Adrenal gland (tissue), 12 donors: Measurements from ENCODE around the gene LY6G6F. TPM values are rescaled to one million over a fixed set of nuclear protein-coding genes. Genes with fewer than 3 reads are reported as not detected.

Experiments
- DNase-seq, 7 donors: peaks; one replicate each; pipeline ENCODE4 v3.0.0-alpha.2; 2019 to 2020
- H3K27ac ChIP-seq, 5 donors: fragments of 200-600 bp; sonication (generic) in 4 of 5; 1 replicate in 3 of 5; 2 replicates in 2 of 5; pipeline versions ENCODE4 v1.5.1 to v1.8.0; 2016 to 2020; ENCODE audit warnings: mild to moderate bottlenecking in 1 of 5
- H3K27me3 ChIP-seq: fragments of 200-600 bp; 2 replicates; pipeline ENCODE4 v1.8.0; 2021
- H3K36me3 ChIP-seq, 2 donors: fragments of 200-600 bp; replicated peaks in 1 of 2; 1 replicate in 1 of 2; 2 replicates in 1 of 2; pipeline versions ENCODE4 v1.5.1 to v1.8.0; 2018 to 2022
- H3K4me1 ChIP-seq, 2 donors: fragments of 200-600 bp; replicated peaks in 1 of 2; 1 replicate in 1 of 2; 2 replicates in 1 of 2; pipeline versions ENCODE4 v1.5.1 to v1.8.0; 2018 to 2021
- H3K4me3 ChIP-seq, 4 donors: fragments of 200-600 bp; sonication (generic) in 3 of 4; one replicate each; pipeline ENCODE4 v1.5.1; 2016 to 2018
- H3K9me3 ChIP-seq, 3 donors: fragments of 200-600 bp; sonication (generic) in 1 of 3; replicated peaks in 1 of 3; 1 replicate in 2 of 3; 2 replicates in 1 of 3; pipeline versions ENCODE4 v1.5.1 to v1.8.0; 2016 to 2021
- CTCF ChIP-seq, 6 experiments: fragments of 450-650 bp in 4 of 6; fragments of 200-600 bp in 2 of 6; sonication (generic) in 1 of 6; IDR thresholded peaks; 1 replicate in 5 of 6; 2 replicates in 1 of 6; pipeline versions ENCODE4 v1.5.1 to v1.8.0; 2016 to 2021; ENCODE audit warnings: antibody characterized with exemption in 6 of 6, mild to moderate bottlenecking in 2 of 6, moderate library complexity in 1 of 6
- POLR2A ChIP-seq, 2 donors: fragments of 450-650 bp; IDR thresholded peaks; one replicate each; pipeline ENCODE4 v1.6.1; 2017; ENCODE audit warnings: antibody characterized with exemption in 2 of 2, mild to moderate bottlenecking in 2 of 2, moderate library complexity in 1 of 2
- WGBS, 4 donors: extraction: QIAGEN DNeasy Blood & Tissue Kit in 2 of 4; methylation state at CpG; one replicate each; pipeline versions ENCODE4 v1.1.5 to v1.1.7; 2013 to 2017; 5-methylcytosine and 5-hydroxymethylcytosine counted together
- intact Hi-C, 2 donors: fragments of 100-400 bp; cut with DNase I; formaldehyde crosslinking; loops; one replicate each; pipeline versions ENCODE4 v1.14.1 to v1.15.0; 2022 to 2023
- polyA plus RNA-seq, 3 donors: library from polyadenylated mRNA; stranded (reverse); fragments of 200-250 nt in 2 of 3; fragments of 350-450 nt in 1 of 3; fragmentation: Illumina TruSeq in 1 of 3; extraction: RNeasy Lipid Tissue Mini Kit (QIAGEN cat#74804) in 1 of 3; gene quantifications; one replicate each; pipeline ENCODE4 v1.2.3, GENCODE V29; 2013 to 2014
- total RNA-seq, 9 donors: library from RNA; depleted of rRNA in 4 of 9; stranded (reverse); fragments of >200 nt in 4 of 9; fragments of 120-200 nt in 1 of 9; fragmentation: NEBNext Ultra II Directional in 1 of 9; extraction: Animal tissue kit (Norgen Biotek cat#: 25700) in 1 of 9; gene quantifications; one replicate each; pipeline versions ENCODE4 v1.1.0 to v1.2.4, GENCODE V29; 2013 to 2023
- donor health status: healthy with polysubstance abuse.
- donor health status: Bipolar disorder and iron deficiency.
- donor health status: DM: yes; HTN: yes; CAD: no.
- donor health status: DM: no; HTN: no; CAD: no.
- donor health status: DM: no; HTN: no; CAD: no.
- donor health status: DM: yes; HTN: yes; CAD: no.

The LY6G6F gene
- total and polyA plus RNA-seq, 12 donors: 0.44 TPM; not detected in 11

GRCh38 chr6:31676904-31677303 is 29.8 kb upstream of the LY6G6F start:
- Histone ChIP-seq H3K36me3 (peaks cover 0 to 18% of the 10 kb centered on the region in 2 donors), H3K27me3 (no peaks in the 10 kb centered on the region), H3K4me3 (no peak overlapping the region), H3K27ac (no peak overlapping the region), H3K4me1 (peaks cover 9 to 10% of the 10 kb centered on the region in 2 donors), H3K9me3 (no peaks in the 10 kb centered on the region)
- intact Hi-C loops: no loop called here
- TF ChIP-seq CTCF (IDR thresholded peaks at IDR 0.05) (no peak), POLR2A (IDR thresholded peaks at IDR 0.05) (no peak)
- DNase-seq: no peak
- WGBS, 4 donors: 57 to 67% (median 61%) methylated on average over 5 to 6 of the region's 6 CpGs

DNA sequence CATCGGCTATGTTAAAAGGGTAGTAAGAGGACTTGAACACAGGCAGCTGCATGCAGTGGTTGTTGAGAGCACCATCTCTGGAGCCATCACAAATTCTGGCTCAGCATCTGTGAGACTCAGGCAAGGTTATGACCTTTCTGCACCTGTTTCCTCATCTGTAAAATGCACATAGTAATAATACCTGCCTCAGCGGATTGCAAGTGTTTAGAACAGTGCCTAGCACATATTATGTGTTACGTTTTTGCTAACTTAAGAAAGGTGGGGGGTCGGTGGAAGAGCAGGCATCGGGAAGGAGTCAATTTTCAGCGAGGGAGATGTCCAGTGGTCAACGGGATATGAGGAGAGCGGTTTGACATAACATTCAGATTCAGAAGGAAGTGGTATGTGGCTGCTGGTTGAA is 28.7 kb upstream of the LY6G6F start:
- WGBS, 4 donors: 66 to 77% (median 73%) methylated on average over 8 of the region's 8 CpGs
- Histone ChIP-seq H3K4me1 (peaks cover 9 to 10% of the 10 kb centered on the region in 2 donors), H3K36me3 (peaks cover 0 to 8% of the 10 kb centered on the region in 2 donors), H3K27me3 (no peaks in the 10 kb centered on the region), H3K9me3 (no peaks in the 10 kb centered on the region), H3K27ac (no peak overlapping the region), H3K4me3 (no peak overlapping the region)
- no peak for DNase-seq
- intact Hi-C loops: no loop called here
- no peak for TF ChIP-seq CTCF (IDR thresholded peaks at IDR 0.05)

DNA sequence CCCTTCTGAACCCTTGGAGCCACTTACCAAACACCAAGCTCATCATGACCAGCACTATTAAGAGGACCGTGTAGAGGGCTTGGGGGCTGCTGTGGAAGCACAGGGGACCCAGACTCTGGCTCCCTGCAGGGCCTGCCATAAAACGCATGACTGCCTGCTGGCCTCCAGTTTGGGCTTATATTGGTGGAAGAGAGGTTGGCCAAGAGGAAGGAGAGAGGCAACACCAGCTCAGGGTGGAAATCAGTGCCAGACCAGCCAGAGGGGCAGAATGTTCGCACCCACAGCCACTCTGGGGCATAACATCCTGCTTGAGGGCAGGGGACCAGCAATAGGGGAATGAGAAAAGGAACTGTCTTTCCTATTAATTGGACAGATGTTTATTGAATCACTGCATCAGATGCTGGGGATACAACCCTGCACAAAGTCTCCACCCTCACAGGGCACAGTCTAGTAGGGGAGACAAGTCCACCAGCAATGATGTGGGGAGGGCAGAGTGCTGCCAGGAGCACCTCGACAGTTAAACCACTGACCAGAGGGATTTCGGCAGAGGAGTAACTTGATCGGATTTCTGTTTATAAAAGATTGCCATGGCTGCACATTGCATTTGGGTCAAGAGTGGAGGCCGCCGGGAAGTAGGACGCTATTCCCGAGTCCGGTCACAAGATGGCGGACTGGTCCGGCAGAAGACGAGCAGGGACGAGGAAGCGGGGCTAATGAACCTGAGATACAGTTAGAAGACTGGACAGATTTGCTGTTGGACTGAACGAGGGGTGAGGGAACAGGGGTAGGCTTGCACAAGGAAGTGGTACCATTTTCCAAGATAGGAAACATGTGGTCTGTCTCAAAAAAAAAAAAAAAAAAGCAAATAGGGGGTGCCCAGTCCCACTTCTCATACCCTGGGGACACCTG is 26.2 kb upstream of the LY6G6F start, which contains the start of gene LY6G5C:
Gene LY6G5C (minus strand): TSS at position 842 of the 909 bp plus-strand sequence. CDS start 694 bp downstream, at position 148.
- Histone ChIP-seq H3K36me3 (no peaks in the 10 kb centered on the region), H3K4me1 (peaks cover 9 to 10% of the 10 kb centered on the region in 2 donors), H3K9me3 (no peaks in the 10 kb centered on the region), H3K27ac (peak within 1 kb of the TSS in 3 of 5 donors; percentile 47 to 62 (median 59)), H3K27me3 (no peaks in the 10 kb centered on the region), H3K4me3 (peak within 1 kb of the TSS in 3 of 4 donors; percentile 20 to 55 (median 27))
- peak; percentile 82 to 95 (median 88) for DNase-seq
- TF ChIP-seq POLR2A (IDR thresholded peaks at IDR 0.05) (peak in 1 of 2 donors; percentile 17), CTCF (IDR thresholded peaks at IDR 0.05) (peak; percentile 23 to 85 (median 73))
- WGBS, 4 donors: 12 to 13% (median 12%) methylated on average over 17 of the region's 17 CpGs
- intact Hi-C loops: loop anchor here in 1 of 2 donors (5.0 to 10.0 kb wide), 2 partner anchors 87 to 154 kb away; no protein-coding TSS in a partner anchor

- TF ChIP-seq CTCF (IDR thresholded peaks at IDR 0.05) (peak in 2 of 6 experiments; percentile 5 to 8), POLR2A (IDR thresholded peaks at IDR 0.05) (no peak)
- Histone ChIP-seq H3K9me3 (no peaks in the 10 kb centered on the region), H3K27me3 (no peaks in the 10 kb centered on the region), H3K4me1 (peaks cover 9 to 10% of the 10 kb centered on the region in 2 donors), H3K27ac (peak overlapping the region in 3 of 5 donors; percentile 47 to 62 (median 59)), H3K4me3 (peak overlapping the region in 3 of 4 donors; percentile 20 to 55 (median 27)), H3K36me3 (peaks cover 0 to 6% of the 10 kb centered on the region in 2 donors)
- DNase-seq: peak in 3 of 7 donors; percentile 28 to 42 (median 37)
- intact Hi-C loops: loop anchor here in 1 of 2 donors (5.0 to 10.0 kb wide), 2 partner anchors 86 to 154 kb away; no protein-coding TSS in a partner anchor
- WGBS, 4 donors: 5 to 9% (median 7%) methylated on average over 7 to 40 of the region's 40 CpGs
These were observed 25.5 kb upstream of the LY6G6F start for GRCh38 chr6:31681135-31681671.
